K562 (cell line): ENCODE results near the gene TAS2R14. TPM values are rescaled to one million over a fixed set of nuclear protein-coding genes. Genes with fewer than 3 reads are reported as not detected.

Experiments
- MED1 ChIP-seq: sonication (generic); formaldehyde crosslinking; IDR thresholded peaks from 2 replicates; pipeline ENCODE4 v1.8.1; 2023; ENCODE audit warnings: missing genetic modification reagents, borderline replicate concordance
- ZNF253 ChIP-seq: fragments of 250-450 bp; sonication (Bioruptor Pico); conservative IDR thresholded peaks from 2 replicates; pipeline ENCODE4 v1.6.1; 2021; ENCODE audit warnings: mild to moderate bottlenecking
- polyA plus RNA-seq, 8 experiments: library from polyadenylated mRNA; depleted of rRNA in 4 of 8; stranded (reverse) in 5 of 8; unstranded in 3 of 8; fragments of >200 nt; fragmentation: Nextera tagmentation in 2 of 8; fragmentation: Illumina TruSeq in 1 of 8; extraction: Ambion mirVana in 2 of 8; extraction: Trizol in 1 of 8; gene quantifications; 2 replicates each; pipeline versions ENCODE4 v1.2.1 to v1.2.3, GENCODE V29; 2011 to 2014; ENCODE audit warnings: inconsistent platforms in 1 of 8, missing spikeins in 1 of 8
- total RNA-seq, 7 experiments: library from RNA; depleted of rRNA in 6 of 7; stranded (reverse); fragments of >200 nt in 6 of 7; fragmentation: Illumina TruSeq in 2 of 7; extraction: Trizol in 2 of 7; gene quantifications; 2 replicates each; pipeline versions ENCODE4 v1.2.1 to v1.2.3, GENCODE V29; 2011 to 2021; ENCODE audit warnings: low replicate concordance in 1 of 7
- TF ChIP-seq, protein P1 (sequence below): fragments of 450-650 bp; IDR thresholded peaks from 2 replicates; pipeline ENCODE4 v1.6.1; 2016; ENCODE audit warnings: mild to moderate bottlenecking, moderate library complexity

TAS2R14 gene
- total and polyA plus RNA-seq, 9 of the 15 experiments (the other 6 are each of a cell fraction or from before 2014, with no cell fraction given), result 1.2 to 4.2 (median 2.4) TPM

DNA sequence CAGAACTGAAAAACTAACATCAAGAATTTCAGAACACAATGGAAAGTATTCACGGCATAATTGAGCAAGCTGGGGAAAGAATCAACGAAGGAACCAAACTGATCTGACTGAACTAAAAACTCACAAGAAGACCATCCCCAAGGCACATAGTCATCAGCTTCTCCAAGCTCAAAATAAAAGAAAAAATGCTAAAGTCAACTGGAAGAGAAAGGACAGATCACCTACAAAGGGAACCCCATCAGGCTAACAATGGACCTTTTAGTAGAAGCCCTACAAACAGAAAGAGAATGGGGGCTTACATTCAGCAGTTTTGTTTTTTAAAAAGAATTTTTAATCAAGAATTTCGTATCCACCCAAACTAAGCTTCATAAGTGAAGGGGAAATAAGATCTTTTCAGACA, 35.9 kb upstream of the TAS2R14 start (continued):
- TF ChIP-seq, protein P1, sequence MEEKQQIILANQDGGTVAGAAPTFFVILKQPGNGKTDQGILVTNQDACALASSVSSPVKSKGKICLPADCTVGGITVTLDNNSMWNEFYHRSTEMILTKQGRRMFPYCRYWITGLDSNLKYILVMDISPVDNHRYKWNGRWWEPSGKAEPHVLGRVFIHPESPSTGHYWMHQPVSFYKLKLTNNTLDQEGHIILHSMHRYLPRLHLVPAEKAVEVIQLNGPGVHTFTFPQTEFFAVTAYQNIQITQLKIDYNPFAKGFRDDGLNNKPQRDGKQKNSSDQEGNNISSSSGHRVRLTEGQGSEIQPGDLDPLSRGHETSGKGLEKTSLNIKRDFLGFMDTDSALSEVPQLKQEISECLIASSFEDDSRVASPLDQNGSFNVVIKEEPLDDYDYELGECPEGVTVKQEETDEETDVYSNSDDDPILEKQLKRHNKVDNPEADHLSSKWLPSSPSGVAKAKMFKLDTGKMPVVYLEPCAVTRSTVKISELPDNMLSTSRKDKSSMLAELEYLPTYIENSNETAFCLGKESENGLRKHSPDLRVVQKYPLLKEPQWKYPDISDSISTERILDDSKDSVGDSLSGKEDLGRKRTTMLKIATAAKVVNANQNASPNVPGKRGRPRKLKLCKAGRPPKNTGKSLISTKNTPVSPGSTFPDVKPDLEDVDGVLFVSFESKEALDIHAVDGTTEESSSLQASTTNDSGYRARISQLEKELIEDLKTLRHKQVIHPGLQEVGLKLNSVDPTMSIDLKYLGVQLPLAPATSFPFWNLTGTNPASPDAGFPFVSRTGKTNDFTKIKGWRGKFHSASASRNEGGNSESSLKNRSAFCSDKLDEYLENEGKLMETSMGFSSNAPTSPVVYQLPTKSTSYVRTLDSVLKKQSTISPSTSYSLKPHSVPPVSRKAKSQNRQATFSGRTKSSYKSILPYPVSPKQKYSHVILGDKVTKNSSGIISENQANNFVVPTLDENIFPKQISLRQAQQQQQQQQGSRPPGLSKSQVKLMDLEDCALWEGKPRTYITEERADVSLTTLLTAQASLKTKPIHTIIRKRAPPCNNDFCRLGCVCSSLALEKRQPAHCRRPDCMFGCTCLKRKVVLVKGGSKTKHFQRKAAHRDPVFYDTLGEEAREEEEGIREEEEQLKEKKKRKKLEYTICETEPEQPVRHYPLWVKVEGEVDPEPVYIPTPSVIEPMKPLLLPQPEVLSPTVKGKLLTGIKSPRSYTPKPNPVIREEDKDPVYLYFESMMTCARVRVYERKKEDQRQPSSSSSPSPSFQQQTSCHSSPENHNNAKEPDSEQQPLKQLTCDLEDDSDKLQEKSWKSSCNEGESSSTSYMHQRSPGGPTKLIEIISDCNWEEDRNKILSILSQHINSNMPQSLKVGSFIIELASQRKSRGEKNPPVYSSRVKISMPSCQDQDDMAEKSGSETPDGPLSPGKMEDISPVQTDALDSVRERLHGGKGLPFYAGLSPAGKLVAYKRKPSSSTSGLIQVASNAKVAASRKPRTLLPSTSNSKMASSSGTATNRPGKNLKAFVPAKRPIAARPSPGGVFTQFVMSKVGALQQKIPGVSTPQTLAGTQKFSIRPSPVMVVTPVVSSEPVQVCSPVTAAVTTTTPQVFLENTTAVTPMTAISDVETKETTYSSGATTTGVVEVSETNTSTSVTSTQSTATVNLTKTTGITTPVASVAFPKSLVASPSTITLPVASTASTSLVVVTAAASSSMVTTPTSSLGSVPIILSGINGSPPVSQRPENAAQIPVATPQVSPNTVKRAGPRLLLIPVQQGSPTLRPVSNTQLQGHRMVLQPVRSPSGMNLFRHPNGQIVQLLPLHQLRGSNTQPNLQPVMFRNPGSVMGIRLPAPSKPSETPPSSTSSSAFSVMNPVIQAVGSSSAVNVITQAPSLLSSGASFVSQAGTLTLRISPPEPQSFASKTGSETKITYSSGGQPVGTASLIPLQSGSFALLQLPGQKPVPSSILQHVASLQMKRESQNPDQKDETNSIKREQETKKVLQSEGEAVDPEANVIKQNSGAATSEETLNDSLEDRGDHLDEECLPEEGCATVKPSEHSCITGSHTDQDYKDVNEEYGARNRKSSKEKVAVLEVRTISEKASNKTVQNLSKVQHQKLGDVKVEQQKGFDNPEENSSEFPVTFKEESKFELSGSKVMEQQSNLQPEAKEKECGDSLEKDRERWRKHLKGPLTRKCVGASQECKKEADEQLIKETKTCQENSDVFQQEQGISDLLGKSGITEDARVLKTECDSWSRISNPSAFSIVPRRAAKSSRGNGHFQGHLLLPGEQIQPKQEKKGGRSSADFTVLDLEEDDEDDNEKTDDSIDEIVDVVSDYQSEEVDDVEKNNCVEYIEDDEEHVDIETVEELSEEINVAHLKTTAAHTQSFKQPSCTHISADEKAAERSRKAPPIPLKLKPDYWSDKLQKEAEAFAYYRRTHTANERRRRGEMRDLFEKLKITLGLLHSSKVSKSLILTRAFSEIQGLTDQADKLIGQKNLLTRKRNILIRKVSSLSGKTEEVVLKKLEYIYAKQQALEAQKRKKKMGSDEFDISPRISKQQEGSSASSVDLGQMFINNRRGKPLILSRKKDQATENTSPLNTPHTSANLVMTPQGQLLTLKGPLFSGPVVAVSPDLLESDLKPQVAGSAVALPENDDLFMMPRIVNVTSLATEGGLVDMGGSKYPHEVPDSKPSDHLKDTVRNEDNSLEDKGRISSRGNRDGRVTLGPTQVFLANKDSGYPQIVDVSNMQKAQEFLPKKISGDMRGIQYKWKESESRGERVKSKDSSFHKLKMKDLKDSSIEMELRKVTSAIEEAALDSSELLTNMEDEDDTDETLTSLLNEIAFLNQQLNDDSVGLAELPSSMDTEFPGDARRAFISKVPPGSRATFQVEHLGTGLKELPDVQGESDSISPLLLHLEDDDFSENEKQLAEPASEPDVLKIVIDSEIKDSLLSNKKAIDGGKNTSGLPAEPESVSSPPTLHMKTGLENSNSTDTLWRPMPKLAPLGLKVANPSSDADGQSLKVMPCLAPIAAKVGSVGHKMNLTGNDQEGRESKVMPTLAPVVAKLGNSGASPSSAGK, result no peak
- TF ChIP-seq MED1, result no peak
- TF ChIP-seq ZNF253, result no peak
